Upper lobe of left lung (tissue), 6 donors: Measurements from ENCODE around the gene FUT8. TPM values are rescaled to one million over a fixed set of nuclear protein-coding genes. Genes with fewer than 3 reads are reported as not detected.

Experiments used
- ATAC-seq, 2 donors: fragments of 200-7000 bp; cut with Tn5 transposase; one replicate each; pipeline ENCODE4 v1.9.1; 2022; ENCODE audit warnings: mild to moderate bottlenecking in 2 of 2, moderate library complexity in 2 of 2; ENCODE audit not compliant: low FRiP score in 2 of 2
- DNase-seq, 2 donors: peaks; one replicate each; pipeline ENCODE4 v3.0.0-alpha.2; 2019 to 2020
- H3K27ac ChIP-seq, 4 donors: fragments of 200-600 bp; sonication (generic); one replicate each; pipeline ENCODE4 v1.5.1; 2016 to 2019
- H3K27me3 ChIP-seq, 4 donors: fragments of 200-600 bp; sonication (generic); one replicate each; pipeline ENCODE4 v1.5.1; 2017 to 2019
- H3K36me3 ChIP-seq, 4 donors: fragments of 200-600 bp; sonication (generic); one replicate each; pipeline ENCODE4 v1.5.1; 2016 to 2019
- H3K4me1 ChIP-seq, 4 donors: fragments of 200-600 bp; sonication (generic); one replicate each; pipeline ENCODE4 v1.5.1; 2018 to 2019
- H3K4me3 ChIP-seq, 4 donors: fragments of 200-600 bp; sonication (generic); one replicate each; pipeline ENCODE4 v1.5.1; 2017 to 2019; ENCODE audit warnings: mild to moderate bottlenecking in 2 of 4, moderate library complexity in 1 of 4
- H3K9me3 ChIP-seq, 4 donors: fragments of 200-600 bp; sonication (generic); one replicate each; pipeline ENCODE4 v1.5.1; 2018 to 2019
- CTCF ChIP-seq, 6 experiments: fragments of 450-650 bp in 4 of 6; fragments of 200-600 bp in 2 of 6; sonication (generic) in 2 of 6; IDR thresholded peaks; one replicate each; pipeline ENCODE4 v1.5.1; 2016 to 2019; ENCODE audit warnings: antibody characterized with exemption in 6 of 6
- EP300 ChIP-seq, 4 donors: sonication (generic); formaldehyde crosslinking; IDR thresholded peaks; one replicate each; pipeline ENCODE4 v1.5.1; 2017; ENCODE audit warnings: antibody characterized with exemption in 4 of 4, control low read depth in 2 of 4
- POLR2A ChIP-seq, 4 donors: fragments of 450-650 bp; IDR thresholded peaks; one replicate each; pipeline ENCODE4 v1.5.1; 2016 to 2017; ENCODE audit warnings: antibody characterized with exemption in 4 of 4, mild to moderate bottlenecking in 2 of 4
- POLR2AphosphoS5 ChIP-seq, 2 donors: sonication (generic); formaldehyde crosslinking; IDR thresholded peaks; one replicate each; pipeline ENCODE4 v1.5.1; 2017; ENCODE audit warnings: antibody characterized with exemption in 2 of 2
- WGBS, 2 donors: methylation state at CpG; one replicate each; pipeline ENCODE4 v1.1.5; 2017 to 2018; 5-methylcytosine and 5-hydroxymethylcytosine counted together
- small RNA-seq, 4 donors: library from RNA; depleted of rRNA; stranded (forward); fragments of <200 nt; gene quantifications; one replicate each; pipeline ENCODE3, GENCODE V24; 2016
- total RNA-seq, 6 donors: library from RNA; depleted of rRNA in 4 of 6; stranded (reverse); fragments of >200 nt in 4 of 6; gene quantifications; one replicate each; pipeline versions ENCODE4 v1.1.0 to v1.2.1, GENCODE V29; 2016 to 2021
- donor health status: DM: no; HTN: no; CAD: no; lungs with moderate emphysema.
- donor health status: DM: no; HTN: yes; CAD: no; lungs with severe emphysema.

FUT8 gene
- total RNA-seq, 6 donors from 2014 or later = 17.3 to 38.8 (median 29.1) TPM

- Histone ChIP-seq H3K27me3 (no peaks in the 10 kb centered on the region), H3K4me3 (no peak overlapping the region), H3K27ac (no peak overlapping the region), H3K36me3 (no peaks in the 10 kb centered on the region), H3K9me3 (no peaks in the 10 kb centered on the region), H3K4me1 (no peaks in the 10 kb centered on the region)
- ATAC-seq = no peak
- 70 to 81% methylated on average over 8 to 9 of the region's 9 CpGs for WGBS, 2 donors
- TF ChIP-seq CTCF (IDR thresholded peaks at IDR 0.05) (no peak), EP300 (IDR thresholded peaks at IDR 0.05) (no peak), POLR2AphosphoS5 (IDR thresholded peaks at IDR 0.05) (no peak), POLR2A (IDR thresholded peaks at IDR 0.05) (no peak)
- DNase-seq = no peak
Measured at GRCh38 chr14:65792208-65792905, 379.8 kb downstream of the FUT8 start.

Small RNA genes within 50 kb of the gene (small RNA-seq; reads per million reads assigned to genes)
- 0 reads per million in 4 donors for gene MIR625
